ENCODE measurements around the gene PSPH. TPM values are rescaled to one million over a fixed set of nuclear protein-coding genes. Genes with fewer than 3 reads are reported as not detected.
"Not testable (repeated sequence)": the region's sequence is repeated elsewhere in the genome, so short reads cannot be mapped to it uniquely, and the experiment has no call there.

Gene PSPH
- total and polyA plus RNA-seq, 2 donors (not counting 3 experiments of a cell fraction or from before 2014, with no cell fraction given): 11.8 to 24.2 TPM

- no peak overlapping the region for H3K9ac ChIP-seq (replicated peaks; ENCODE audit: extremely low read depth, insufficient read depth, low read length)
- peaks cover 30% of the 10 kb centered on the region for H3K79me2 ChIP-seq (ENCODE audit: control insufficient read depth, insufficient read depth, low read length)
- peak overlapping the region; percentile 94 for H3K27ac ChIP-seq (ENCODE audit: insufficient read depth, low read depth, low read length)
- H2AFZ ChIP-seq (ENCODE audit: low read depth, low read length): no peak overlapping the region
- dilution Hi-C loops (cut with MboI; ENCODE audit: extremely low pct_ligation_motif_present, low sequenced_read_pairs) (no loop called here), intact Hi-C loops (cut with micrococcal nuclease) (no loop called here)
- H4K20me1 ChIP-seq (replicated peaks; ENCODE audit: control insufficient read depth, extremely low read depth, insufficient read depth, low read length): no peaks in the 10 kb centered on the region
- ChIA-PET CTCF (no interaction called here), POLR2A (no interaction called here)
- H3K9me3 ChIP-seq (replicated peaks; ENCODE audit: control insufficient read depth, insufficient read depth, low read length): no peaks in the 10 kb centered on the region
- no peak for DNase-seq (ENCODE audit: low read depth, low spot score)
- FAIRE-seq: no peak
- TF ChIP-seq POLR2A (IDR thresholded peaks at IDR 0.05; ENCODE audit: low read depth, low read length) (no peak), CTCF (IDR thresholded peaks at IDR 0.05; ENCODE audit: extremely low read depth in 1 of 2, insufficient read depth in 1 of 2, low read depth in 1 of 2, low read length in 2 of 2) (no peak), FOS (IDR thresholded peaks at IDR 0.05; ENCODE audit: borderline replicate concordance, insufficient read depth, low read length) (no peak), MAX (IDR thresholded peaks at IDR 0.05; ENCODE audit: insufficient read depth, insufficient read length) (no peak), MYC (IDR thresholded peaks at IDR 0.05; ENCODE audit: low read depth, low read length) (no peak), EZH2 (IDR thresholded peaks at IDR 0.05; ENCODE audit: borderline replicate concordance, low read depth, low read length, severe bottlenecking) (no peak), GATA2 (IDR thresholded peaks at IDR 0.05; ENCODE audit: insufficient read depth, insufficient read length, low read depth, low read length) (no peak), POLR2AphosphoS5 (IDR thresholded peaks at IDR 0.05; ENCODE audit: insufficient read depth, low read depth, low read length) (no peak), JUN (IDR thresholded peaks at IDR 0.05; ENCODE audit: borderline replicate concordance, insufficient read depth, insufficient read length, low read depth) (no peak)
- no peak overlapping the region for H3K4me2 ChIP-seq (ENCODE audit: insufficient read depth, low read length)
- H3K4me1 ChIP-seq (ENCODE audit: control insufficient read depth, extremely low read depth, insufficient read depth, low read length): peaks cover 33% of the 10 kb centered on the region
- no peak overlapping the region for H3K4me3 ChIP-seq (replicated peaks in 1 of 3; ENCODE audit: insufficient read depth in 1 of 3, low read depth in 1 of 3, low read length in 3 of 3)
- no TSS peak for BruUV-seq (replicated peaks)
- H3K36me3 ChIP-seq (ENCODE audit: control insufficient read depth in 2 of 2, extremely low read depth in 1 of 2, insufficient read depth in 2 of 2, low read length in 2 of 2): peaks cover 2 to 3% of the 10 kb centered on the region in 2 experiments
- no peaks in the 10 kb centered on the region for H3K9me1 ChIP-seq (replicated peaks; ENCODE audit: control insufficient read depth, extremely low read depth, insufficient read depth, low read length)
- no peaks in the 10 kb centered on the region for H3K27me3 ChIP-seq (ENCODE audit: control insufficient read depth in 2 of 2, insufficient read depth in 2 of 2, low read length in 2 of 2)
These were observed 3.0 kb downstream of the PSPH start for GRCh38 chr7:56048245-56048644.

DNA sequence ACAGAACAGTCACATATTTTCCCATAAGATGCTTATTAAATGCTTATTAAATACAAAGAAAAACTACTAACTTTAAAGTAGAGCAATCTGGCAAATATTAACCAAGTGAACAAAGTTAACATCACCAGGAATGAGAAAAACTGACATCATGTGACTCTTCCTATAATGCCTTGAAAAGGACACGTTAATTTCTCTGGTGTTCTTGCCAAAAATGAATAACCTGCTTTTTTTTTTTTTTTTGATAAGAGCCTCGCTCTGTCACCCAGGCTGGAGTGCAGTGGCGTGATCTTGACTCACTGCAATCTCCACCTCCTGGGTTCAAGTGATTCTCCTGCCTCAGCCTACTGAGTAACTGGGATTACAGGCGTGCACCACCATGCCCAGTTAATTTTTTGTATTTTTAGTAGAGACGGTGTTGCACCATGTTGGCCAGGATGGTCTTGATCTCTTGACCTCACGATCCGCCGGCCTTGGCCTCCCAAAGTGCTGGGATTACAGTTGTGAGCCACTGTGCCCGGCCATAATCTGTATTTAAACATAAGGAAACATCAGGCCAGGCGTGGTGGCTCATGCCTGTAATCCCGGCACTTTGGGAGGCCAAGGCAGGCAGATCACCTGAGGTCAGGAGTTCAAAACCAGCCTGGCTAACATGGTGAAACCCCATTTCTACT, 3.7 kb downstream of the PSPH start:
- peaks cover 26% of the 10 kb centered on the region for H3K4me1 ChIP-seq (ENCODE audit: control insufficient read depth, extremely low read depth, insufficient read depth, low read length)
- peak overlapping the region in 1 of 3 experiments; percentile 15 for H3K4me3 ChIP-seq (replicated peaks in 1 of 3; ENCODE audit: insufficient read depth in 1 of 3, low read depth in 1 of 3, low read length in 3 of 3)
- DNase-seq (ENCODE audit: low read depth, low spot score); H4K20me1 ChIP-seq (replicated peaks; ENCODE audit: control insufficient read depth, extremely low read depth, insufficient read depth, low read length); H3K36me3 ChIP-seq (ENCODE audit: control insufficient read depth in 2 of 2, extremely low read depth in 1 of 2, insufficient read depth in 2 of 2, low read length in 2 of 2); dilution Hi-C loops (cut with MboI; ENCODE audit: extremely low pct_ligation_motif_present, low sequenced_read_pairs); H3K27me3 ChIP-seq (ENCODE audit: control insufficient read depth in 2 of 2, insufficient read depth in 2 of 2, low read length in 2 of 2); FAIRE-seq; intact Hi-C loops (cut with micrococcal nuclease); H3K9me1 ChIP-seq (replicated peaks; ENCODE audit: control insufficient read depth, extremely low read depth, insufficient read depth, low read length); H3K9me3 ChIP-seq (replicated peaks; ENCODE audit: control insufficient read depth, insufficient read depth, low read length); BruUV-seq (replicated peaks); H2AFZ ChIP-seq (ENCODE audit: low read depth, low read length): not testable (repeated sequence)
- H3K9ac ChIP-seq (replicated peaks; ENCODE audit: extremely low read depth, insufficient read depth, low read length): peak overlapping the region; percentile 80
- peak overlapping the region; percentile 48 for H3K4me2 ChIP-seq (ENCODE audit: insufficient read depth, low read length)
- H3K79me2 ChIP-seq (ENCODE audit: control insufficient read depth, insufficient read depth, low read length): peaks cover 23% of the 10 kb centered on the region
- peak overlapping the region; percentile 94 for H3K27ac ChIP-seq (ENCODE audit: insufficient read depth, low read depth, low read length)
- POLR2A ChIA-PET: interaction anchor here (0.6 kb wide), 1 partner anchor 23 kb away, joined by 3 read pairs; no protein-coding TSS in a partner anchor
- CTCF ChIA-PET: interaction anchor here (0.6 to 1.5 kb wide), 5 partner anchors 13 to 43 kb away, joined by 3 to 8 read pairs (median 4); no protein-coding TSS in a partner anchor

Data from endothelial cell of umbilical vein (primary cell).